MM.1S (cell line): Measurements from ENCODE around the gene TMEM40.

Experiments used
- DNase-seq: peaks from one replicate; pipeline ENCODE4 v3.0.0-alpha.2; 2015
- H2AFZ ChIP-seq: fragments of 300-600 bp; sonication (generic); 2 replicates; pipeline ENCODE4 v1.6.0; 2016; ENCODE audit warnings: antibody characterized with exemption, low read length
- H3F3A ChIP-seq: fragments of 300-600 bp; sonication (generic); 2 replicates; pipeline ENCODE4 v1.6.1; 2016; ENCODE audit warnings: mild to moderate bottlenecking, antibody characterized with exemption, low read length, moderate library complexity, mixed read lengths; ENCODE audit not compliant: insufficient read depth
- H3K27ac ChIP-seq: fragments of 300-600 bp; sonication (generic); 2 replicates; pipeline ENCODE4 v1.5.1; 2016; ENCODE audit warnings: mild to moderate bottlenecking, low read length
- H3K27me3 ChIP-seq: fragments of 300-600 bp; sonication (generic); replicated peaks from 2 replicates; pipeline ENCODE4 v1.6.0; 2016; ENCODE audit warnings: low read length; ENCODE audit not compliant: insufficient read depth
- H3K36me3 ChIP-seq: fragments of 300-600 bp; sonication (generic); replicated peaks from 2 replicates; pipeline ENCODE4 v1.6.1; 2016; ENCODE audit warnings: mild to moderate bottlenecking, low read length, mixed read lengths; ENCODE audit not compliant: insufficient read depth
- H3K4me1 ChIP-seq: fragments of 300-600 bp; sonication (generic); 2 replicates; pipeline ENCODE4 v1.6.1; 2016; ENCODE audit warnings: low read length, mixed read lengths
- H3K4me2 ChIP-seq: fragments of 300-600 bp; sonication (generic); 2 replicates; pipeline ENCODE4 v1.6.0; 2016; ENCODE audit warnings: low read depth, low read length
- H3K4me3 ChIP-seq: fragments of 300-600 bp; sonication (generic); 2 replicates; pipeline ENCODE4 v1.5.1; 2016; ENCODE audit warnings: low read length, mixed read lengths
- H3K79me2 ChIP-seq: fragments of 300-600 bp; sonication (generic); 2 replicates; pipeline ENCODE4 v1.6.1; 2016; ENCODE audit warnings: mixed run types, low read length, mixed read lengths
- H3K9ac ChIP-seq: fragments of 300-600 bp; sonication (generic); 2 replicates; pipeline ENCODE4 v1.6.1; 2016; ENCODE audit warnings: low read length, mixed read lengths
- H3K9me2 ChIP-seq: fragments of 300-600 bp; sonication (generic); replicated peaks from 2 replicates; pipeline ENCODE4 v1.6.1; 2016; ENCODE audit warnings: mild to moderate bottlenecking, low read length, mixed read lengths; ENCODE audit not compliant: insufficient read depth
- H3K9me3 ChIP-seq: fragments of 300-600 bp; sonication (generic); replicated peaks from 2 replicates; pipeline ENCODE4 v1.6.1; 2016; ENCODE audit warnings: mild to moderate bottlenecking, low read length, mixed read lengths; ENCODE audit not compliant: insufficient read depth
- H4K20me1 ChIP-seq: fragments of 300-600 bp; sonication (generic); 2 replicates; pipeline ENCODE4 v1.6.1; 2016; ENCODE audit warnings: mild to moderate bottlenecking, low read length, moderate library complexity, mixed read lengths; ENCODE audit not compliant: insufficient read depth
- CTCF ChIP-seq: fragments of 300-600 bp; sonication (generic); IDR thresholded peaks from 2 replicates; pipeline ENCODE4 v1.5.1; 2016; ENCODE audit warnings: antibody characterized with exemption, low read length, mixed read lengths
- EZH2 ChIP-seq: fragments of 300-600 bp; sonication (generic); optimal IDR thresholded peaks from 2 replicates; pipeline ENCODE3; 2017; ENCODE audit warnings: low read depth, mild to moderate bottlenecking, antibody characterized with exemption, low read length, mixed read lengths
- EZH2phosphoT487 ChIP-seq: fragments of 300-600 bp; sonication (generic); IDR thresholded peaks from 2 replicates; pipeline ENCODE4 v1.6.1; 2018; ENCODE audit warnings: antibody characterized with exemption, low read length

TMEM40 gene

GRCh38 chr3:12756175-12756574, 2.9 kb downstream of the TMEM40 start:
- TF ChIP-seq EZH2 (no peak), CTCF (no peak), EZH2phosphoT487 (no peak)
- H3F3A ChIP-seq: no peaks in the 10 kb centered on the region
- no peak overlapping the region for H3K4me3 ChIP-seq
- no peaks in the 10 kb centered on the region for H3K9me3 ChIP-seq
- no peak for DNase-seq
- no peaks in the 10 kb centered on the region for H4K20me1 ChIP-seq
- H2AFZ ChIP-seq: no peak overlapping the region
- no peaks in the 10 kb centered on the region for H3K79me2 ChIP-seq
- H3K27me3 ChIP-seq: no peaks in the 10 kb centered on the region
- H3K36me3 ChIP-seq: no peaks in the 10 kb centered on the region
- H3K4me2 ChIP-seq: no peak overlapping the region
- H3K9ac ChIP-seq: no peak overlapping the region
- no peak overlapping the region for H3K27ac ChIP-seq
- no peaks in the 10 kb centered on the region for H3K4me1 ChIP-seq
- no peaks in the 10 kb centered on the region for H3K9me2 ChIP-seq

- no peaks in the 10 kb centered on the region for H3F3A ChIP-seq
- no peaks in the 10 kb centered on the region for H3K4me1 ChIP-seq
- H3K9ac ChIP-seq: no peak overlapping the region
- no peaks in the 10 kb centered on the region for H3K79me2 ChIP-seq
- no peaks in the 10 kb centered on the region for H3K9me2 ChIP-seq
- no peaks in the 10 kb centered on the region for H4K20me1 ChIP-seq
- H3K36me3 ChIP-seq: no peaks in the 10 kb centered on the region
- TF ChIP-seq CTCF: no peak
- TF ChIP-seq EZH2phosphoT487: no peak
- no peak for TF ChIP-seq EZH2
- no peaks in the 10 kb centered on the region for H3K9me3 ChIP-seq
- no peak overlapping the region for H3K4me3 ChIP-seq
- H3K27me3 ChIP-seq: no peaks in the 10 kb centered on the region
- no peak overlapping the region for H3K27ac ChIP-seq
- no peak overlapping the region for H2AFZ ChIP-seq
- no peak for DNase-seq
- H3K4me2 ChIP-seq: no peak overlapping the region
Observed at GRCh38 chr3:12755754-12756153, 3.3 kb downstream of the TMEM40 start.

- Histone ChIP-seq H3K9me3 (no peaks in the 10 kb centered on the region), H4K20me1 (no peaks in the 10 kb centered on the region), H3K27me3 (no peaks in the 10 kb centered on the region), H3K27ac (no peak overlapping the region), H3K36me3 (no peaks in the 10 kb centered on the region), H3K4me1 (no peaks in the 10 kb centered on the region), H3K4me3 (no peak overlapping the region), H3K9me2 (no peaks in the 10 kb centered on the region), H3K4me2 (no peak overlapping the region), H3K79me2 (no peaks in the 10 kb centered on the region), H3F3A (no peaks in the 10 kb centered on the region), H3K9ac (no peak overlapping the region), H2AFZ (no peak overlapping the region)
- no peak for TF ChIP-seq EZH2
- TF ChIP-seq CTCF: no peak
- TF ChIP-seq EZH2phosphoT487: no peak
- DNase-seq: no peak
Observed at GRCh38 chr3:12754313-12754712, 4.7 kb downstream of the TMEM40 start.
